HepG2 (cell line): ENCODE data around the gene SPATC1L. TPM values are rescaled to one million over a fixed set of nuclear protein-coding genes. Genes with fewer than 3 reads are reported as not detected.

Experiments used
- HDAC1 ChIP-seq: sonication (generic); formaldehyde crosslinking; IDR thresholded peaks from 2 replicates; pipeline ENCODE4 v1.5.1; 2020; ENCODE audit warnings: mild to moderate bottlenecking, missing genetic modification reagents
- HMG20A ChIP-seq: IDR thresholded peaks from 2 replicates; pipeline ENCODE4 v1.6.1; 2016; ENCODE audit warnings: borderline replicate concordance
- HMG20B ChIP-seq: conservative IDR thresholded peaks from 2 replicates; pipeline ENCODE4 v1.6.1; 2016; ENCODE audit warnings: missing genetic modification reagents, missing compliant biosample characterization
- LBX2 ChIP-seq: sonication (generic); formaldehyde crosslinking; IDR thresholded peaks from 2 replicates; pipeline ENCODE4 v1.5.0; 2020; ENCODE audit warnings: missing genetic modification reagents, mild to moderate bottlenecking, borderline replicate concordance
- MEIS2 ChIP-seq: sonication (generic); formaldehyde crosslinking; IDR thresholded peaks from 2 replicates; pipeline ENCODE4 v1.9.0; 2021; ENCODE audit warnings: mild to moderate bottlenecking, missing genetic modification reagents
- RAD21 ChIP-seq: fragments of 450-650 bp; formaldehyde crosslinking; IDR thresholded peaks from 2 replicates; pipeline ENCODE4 v1.5.0; 2020; ENCODE audit warnings: mild to moderate bottlenecking
- TCF7L2 ChIP-seq: IDR thresholded peaks from 2 replicates; pipeline ENCODE4 v1.6.1; 2011; ENCODE audit warnings: mild to moderate bottlenecking, low read depth, low read length, moderate library complexity
- TFAP4 ChIP-seq: sonication (generic); IDR thresholded peaks from 2 replicates; pipeline ENCODE4 v1.6.1; 2016; ENCODE audit warnings: low read depth, borderline replicate concordance
- ZNF296 ChIP-seq: sonication (generic); formaldehyde crosslinking; conservative IDR thresholded peaks from 2 replicates; pipeline ENCODE4 v1.5.0; 2020; ENCODE audit warnings: mild to moderate bottlenecking, missing genetic modification reagents
- ZNF414 ChIP-seq: sonication (generic); formaldehyde crosslinking; IDR thresholded peaks from 2 replicates; pipeline ENCODE4 v1.5.0; 2020; ENCODE audit warnings: missing genetic modification reagents
- ZNF607 ChIP-seq: sonication (generic); formaldehyde crosslinking; IDR thresholded peaks from 2 replicates; pipeline ENCODE4 v1.5.1; 2020; ENCODE audit warnings: missing genetic modification reagents, mild to moderate bottlenecking, borderline replicate concordance
- ZNF670 ChIP-seq: sonication (generic); formaldehyde crosslinking; IDR thresholded peaks from 2 replicates; pipeline ENCODE4 v1.8.0; 2022; ENCODE audit warnings: mild to moderate bottlenecking, missing genetic modification reagents, borderline replicate concordance
- ZNF766 ChIP-seq: sonication (generic); formaldehyde crosslinking; IDR thresholded peaks from 2 replicates; pipeline ENCODE4 v1.5.0; 2020; ENCODE audit warnings: missing genetic modification reagents, borderline replicate concordance
- ZSCAN21 ChIP-seq: sonication (generic); formaldehyde crosslinking; IDR thresholded peaks from 2 replicates; pipeline ENCODE4 v1.8.0; 2022; ENCODE audit warnings: mild to moderate bottlenecking, missing genetic modification reagents, moderate library complexity, borderline replicate concordance
- polyA plus RNA-seq, 8 experiments: library from polyadenylated mRNA; depleted of rRNA in 3 of 8; stranded (reverse) in 7 of 8; unstranded in 1 of 8; fragments of >200 nt; fragmentation: Illumina TruSeq in 4 of 8; extraction: Trizol in 4 of 8; gene quantifications; 2 replicates each; pipeline versions ENCODE4 v1.2.1 to v1.2.3, GENCODE V29; 2011 to 2016; ENCODE audit warnings: low read depth in 4 of 8, missing spikeins in 1 of 8, mixed read lengths in 1 of 8; ENCODE audit not compliant: insufficient read depth in 1 of 8
- total RNA-seq, 5 experiments: library from RNA; depleted of rRNA; stranded (reverse); fragments of >200 nt; fragmentation: Illumina TruSeq; extraction: Trizol; gene quantifications; 2 replicates each; pipeline ENCODE4 v1.2.3, GENCODE V29; 2016; ENCODE audit warnings: low read depth in 1 of 5
- TF ChIP-seq, protein P1 (sequence below): sonication (generic); formaldehyde crosslinking; IDR thresholded peaks from 2 replicates; pipeline ENCODE4 v1.4.0; 2020; ENCODE audit warnings: missing genetic modification reagents
- TF ChIP-seq, protein P2 (sequence below): sonication (generic); formaldehyde crosslinking; IDR thresholded peaks from 2 replicates; pipeline ENCODE4 v1.4.0; 2020; ENCODE audit warnings: missing genetic modification reagents
- TF ChIP-seq, protein P3 (sequence below): sonication (generic); formaldehyde crosslinking; IDR thresholded peaks from 2 replicates; pipeline ENCODE4 v1.8.0; 2022; ENCODE audit warnings: mild to moderate bottlenecking, missing genetic modification reagents, moderate library complexity

Gene SPATC1L
- total and polyA plus RNA-seq, 2 of the 13 experiments (the other 11 are each of a cell fraction or from before 2014, with no cell fraction given): 1.4 to 3.3 TPM

DNA sequence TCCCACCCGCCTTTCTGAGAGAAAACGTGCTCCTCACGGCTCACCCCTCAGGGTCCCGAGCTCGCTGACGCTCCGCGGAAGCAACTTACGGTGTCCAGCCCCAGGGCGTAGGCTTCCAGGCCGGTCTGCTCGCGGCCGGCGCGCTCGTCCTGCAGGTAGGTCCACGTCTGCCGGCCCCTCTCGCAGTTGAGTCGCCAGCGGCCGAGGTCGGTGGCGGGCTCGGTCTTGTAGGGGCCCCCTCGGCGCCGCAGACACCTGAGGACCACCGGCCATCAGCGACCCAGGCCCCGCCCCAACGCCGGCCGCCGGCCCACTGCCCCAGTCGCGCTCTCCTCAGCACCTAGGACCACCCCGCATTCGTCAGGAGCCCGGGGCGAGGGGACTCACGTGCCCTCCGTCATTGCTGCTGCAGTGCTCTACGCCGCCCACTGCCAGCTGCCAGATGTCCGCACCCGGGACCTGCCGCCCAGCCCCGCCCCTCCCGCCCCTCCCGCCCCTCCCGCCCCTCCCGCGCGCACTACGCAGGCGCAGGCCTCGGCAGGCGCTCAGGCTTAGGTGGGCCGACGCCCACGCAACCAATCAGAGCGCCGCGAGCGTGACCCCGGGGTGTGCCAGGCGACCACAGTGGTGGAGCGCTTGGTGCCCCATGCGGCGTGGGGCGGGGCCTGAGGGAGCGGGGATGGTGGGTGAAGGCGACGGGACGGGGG, 44.2 kb upstream of the SPATC1L start, which contains the start of gene LSS (continued):
- TF ChIP-seq ZSCAN21 (CRISPR knock-in tag) (peak; percentile 76; the same call in 1 of the 2 replicates), HMG20A (CRISPR knock-in tag) (no peak), ZNF766 (0 out of 2 replicates have a peak, but pooled peaks have one; percentile 42), HDAC1 (CRISPR knock-in tag) (peak; percentile 84), ZNF607 (CRISPR knock-in tag) (peak; percentile 75; the same call in 1 of the 2 replicates), TFAP4 (peak; percentile 85), MEIS2 (CRISPR knock-in tag) (peak; percentile 78; the same call in 1 of the 2 replicates), LBX2 (CRISPR knock-in tag) (0 out of 2 replicates have a peak, but pooled peaks have one; percentile 40), ZNF670 (CRISPR knock-in tag) (no peak), ZNF414 (CRISPR knock-in tag) (peak; percentile 27; the same call in 1 of the 2 replicates), ZNF296 (peak; percentile 46; the same call in 1 of the 2 replicates), HMG20B (CRISPR knock-in tag) (no peak), RAD21 (CRISPR knock-in tag) (0 out of 2 replicates have a peak, but pooled peaks have one; percentile 9), TCF7L2 (no peak)
- TF ChIP-seq, protein P1, sequence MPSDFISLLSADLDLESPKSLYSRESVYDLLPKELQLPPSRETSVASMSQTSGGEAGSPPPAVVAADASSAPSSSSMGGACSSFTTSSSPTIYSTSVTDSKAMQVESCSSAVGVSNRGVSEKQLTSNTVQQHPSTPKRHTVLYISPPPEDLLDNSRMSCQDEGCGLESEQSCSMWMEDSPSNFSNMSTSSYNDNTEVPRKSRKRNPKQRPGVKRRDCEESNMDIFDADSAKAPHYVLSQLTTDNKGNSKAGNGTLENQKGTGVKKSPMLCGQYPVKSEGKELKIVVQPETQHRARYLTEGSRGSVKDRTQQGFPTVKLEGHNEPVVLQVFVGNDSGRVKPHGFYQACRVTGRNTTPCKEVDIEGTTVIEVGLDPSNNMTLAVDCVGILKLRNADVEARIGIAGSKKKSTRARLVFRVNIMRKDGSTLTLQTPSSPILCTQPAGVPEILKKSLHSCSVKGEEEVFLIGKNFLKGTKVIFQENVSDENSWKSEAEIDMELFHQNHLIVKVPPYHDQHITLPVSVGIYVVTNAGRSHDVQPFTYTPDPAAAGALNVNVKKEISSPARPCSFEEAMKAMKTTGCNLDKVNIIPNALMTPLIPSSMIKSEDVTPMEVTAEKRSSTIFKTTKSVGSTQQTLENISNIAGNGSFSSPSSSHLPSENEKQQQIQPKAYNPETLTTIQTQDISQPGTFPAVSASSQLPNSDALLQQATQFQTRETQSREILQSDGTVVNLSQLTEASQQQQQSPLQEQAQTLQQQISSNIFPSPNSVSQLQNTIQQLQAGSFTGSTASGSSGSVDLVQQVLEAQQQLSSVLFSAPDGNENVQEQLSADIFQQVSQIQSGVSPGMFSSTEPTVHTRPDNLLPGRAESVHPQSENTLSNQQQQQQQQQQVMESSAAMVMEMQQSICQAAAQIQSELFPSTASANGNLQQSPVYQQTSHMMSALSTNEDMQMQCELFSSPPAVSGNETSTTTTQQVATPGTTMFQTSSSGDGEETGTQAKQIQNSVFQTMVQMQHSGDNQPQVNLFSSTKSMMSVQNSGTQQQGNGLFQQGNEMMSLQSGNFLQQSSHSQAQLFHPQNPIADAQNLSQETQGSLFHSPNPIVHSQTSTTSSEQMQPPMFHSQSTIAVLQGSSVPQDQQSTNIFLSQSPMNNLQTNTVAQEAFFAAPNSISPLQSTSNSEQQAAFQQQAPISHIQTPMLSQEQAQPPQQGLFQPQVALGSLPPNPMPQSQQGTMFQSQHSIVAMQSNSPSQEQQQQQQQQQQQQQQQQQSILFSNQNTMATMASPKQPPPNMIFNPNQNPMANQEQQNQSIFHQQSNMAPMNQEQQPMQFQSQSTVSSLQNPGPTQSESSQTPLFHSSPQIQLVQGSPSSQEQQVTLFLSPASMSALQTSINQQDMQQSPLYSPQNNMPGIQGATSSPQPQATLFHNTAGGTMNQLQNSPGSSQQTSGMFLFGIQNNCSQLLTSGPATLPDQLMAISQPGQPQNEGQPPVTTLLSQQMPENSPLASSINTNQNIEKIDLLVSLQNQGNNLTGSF (CRISPR knock-in tag): 0 out of 2 replicates have a peak, but pooled peaks have one; percentile 71
- TF ChIP-seq, protein P2, sequence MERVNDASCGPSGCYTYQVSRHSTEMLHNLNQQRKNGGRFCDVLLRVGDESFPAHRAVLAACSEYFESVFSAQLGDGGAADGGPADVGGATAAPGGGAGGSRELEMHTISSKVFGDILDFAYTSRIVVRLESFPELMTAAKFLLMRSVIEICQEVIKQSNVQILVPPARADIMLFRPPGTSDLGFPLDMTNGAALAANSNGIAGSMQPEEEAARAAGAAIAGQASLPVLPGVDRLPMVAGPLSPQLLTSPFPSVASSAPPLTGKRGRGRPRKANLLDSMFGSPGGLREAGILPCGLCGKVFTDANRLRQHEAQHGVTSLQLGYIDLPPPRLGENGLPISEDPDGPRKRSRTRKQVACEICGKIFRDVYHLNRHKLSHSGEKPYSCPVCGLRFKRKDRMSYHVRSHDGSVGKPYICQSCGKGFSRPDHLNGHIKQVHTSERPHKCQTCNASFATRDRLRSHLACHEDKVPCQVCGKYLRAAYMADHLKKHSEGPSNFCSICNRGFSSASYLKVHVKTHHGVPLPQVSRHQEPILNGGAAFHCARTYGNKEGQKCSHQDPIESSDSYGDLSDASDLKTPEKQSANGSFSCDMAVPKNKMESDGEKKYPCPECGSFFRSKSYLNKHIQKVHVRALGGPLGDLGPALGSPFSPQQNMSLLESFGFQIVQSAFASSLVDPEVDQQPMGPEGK (CRISPR knock-in tag): peak; percentile 40
- TF ChIP-seq, protein P3, sequence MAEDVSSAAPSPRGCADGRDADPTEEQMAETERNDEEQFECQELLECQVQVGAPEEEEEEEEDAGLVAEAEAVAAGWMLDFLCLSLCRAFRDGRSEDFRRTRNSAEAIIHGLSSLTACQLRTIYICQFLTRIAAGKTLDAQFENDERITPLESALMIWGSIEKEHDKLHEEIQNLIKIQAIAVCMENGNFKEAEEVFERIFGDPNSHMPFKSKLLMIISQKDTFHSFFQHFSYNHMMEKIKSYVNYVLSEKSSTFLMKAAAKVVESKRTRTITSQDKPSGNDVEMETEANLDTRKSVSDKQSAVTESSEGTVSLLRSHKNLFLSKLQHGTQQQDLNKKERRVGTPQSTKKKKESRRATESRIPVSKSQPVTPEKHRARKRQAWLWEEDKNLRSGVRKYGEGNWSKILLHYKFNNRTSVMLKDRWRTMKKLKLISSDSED (CRISPR knock-in tag): no peak
